ENCODE data around the gene CUL4A. TPM values are rescaled to one million over a fixed set of nuclear protein-coding genes. Genes with fewer than 3 reads are reported as not detected.

CUL4A gene
- polyA plus RNA-seq, 1 experiment = 75.4 TPM

DNA sequence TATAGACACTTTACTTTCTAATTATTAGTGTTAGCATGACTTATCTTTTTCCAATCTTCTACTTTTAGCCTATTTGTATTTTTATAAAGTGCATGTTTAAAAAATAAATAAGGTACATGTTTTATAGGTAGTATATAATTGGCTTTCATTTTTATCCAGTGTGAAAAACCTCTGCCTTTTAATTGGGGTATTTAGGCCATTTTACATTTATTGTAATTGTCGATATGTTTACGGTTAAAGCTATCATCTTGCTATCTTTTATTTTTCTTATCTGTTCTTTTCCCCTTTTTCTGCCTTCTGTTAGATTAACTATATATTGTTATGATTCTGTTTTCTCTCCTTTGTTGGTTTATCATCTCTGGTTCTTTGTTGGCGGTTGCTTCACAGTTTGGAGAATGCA is 41.8 kb upstream of the CUL4A start:
- ChIA-PET POLR2A (interaction anchor here (1.0 kb wide), 1 partner anchor 41 kb away, joined by 3 read pairs; the partner anchor contains the start of gene CUL4A), CTCF (no interaction called here)
- no peak for DNase-seq (ENCODE audit: low read depth, low spot score)
- no peak overlapping the region for H3K4me3 ChIP-seq (ENCODE audit: low read depth, low read length)
- H3K9me3 ChIP-seq (ENCODE audit: control insufficient read depth, insufficient read depth, low read length) = peaks cover 2% of the 10 kb centered on the region; the same call in 1 of the 2 replicates
- H3K27me3 ChIP-seq (ENCODE audit: control insufficient read depth, insufficient read depth, low read length) = peaks cover 4% of the 10 kb centered on the region
- no peak overlapping the region for H3K27ac ChIP-seq (ENCODE audit: low read depth, low read length)
- TF ChIP-seq, protein P1, sequence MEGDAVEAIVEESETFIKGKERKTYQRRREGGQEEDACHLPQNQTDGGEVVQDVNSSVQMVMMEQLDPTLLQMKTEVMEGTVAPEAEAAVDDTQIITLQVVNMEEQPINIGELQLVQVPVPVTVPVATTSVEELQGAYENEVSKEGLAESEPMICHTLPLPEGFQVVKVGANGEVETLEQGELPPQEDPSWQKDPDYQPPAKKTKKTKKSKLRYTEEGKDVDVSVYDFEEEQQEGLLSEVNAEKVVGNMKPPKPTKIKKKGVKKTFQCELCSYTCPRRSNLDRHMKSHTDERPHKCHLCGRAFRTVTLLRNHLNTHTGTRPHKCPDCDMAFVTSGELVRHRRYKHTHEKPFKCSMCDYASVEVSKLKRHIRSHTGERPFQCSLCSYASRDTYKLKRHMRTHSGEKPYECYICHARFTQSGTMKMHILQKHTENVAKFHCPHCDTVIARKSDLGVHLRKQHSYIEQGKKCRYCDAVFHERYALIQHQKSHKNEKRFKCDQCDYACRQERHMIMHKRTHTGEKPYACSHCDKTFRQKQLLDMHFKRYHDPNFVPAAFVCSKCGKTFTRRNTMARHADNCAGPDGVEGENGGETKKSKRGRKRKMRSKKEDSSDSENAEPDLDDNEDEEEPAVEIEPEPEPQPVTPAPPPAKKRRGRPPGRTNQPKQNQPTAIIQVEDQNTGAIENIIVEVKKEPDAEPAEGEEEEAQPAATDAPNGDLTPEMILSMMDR (IDR thresholded peaks at IDR 0.05; ENCODE audit: low read depth, low read length) = no peak

DNA sequence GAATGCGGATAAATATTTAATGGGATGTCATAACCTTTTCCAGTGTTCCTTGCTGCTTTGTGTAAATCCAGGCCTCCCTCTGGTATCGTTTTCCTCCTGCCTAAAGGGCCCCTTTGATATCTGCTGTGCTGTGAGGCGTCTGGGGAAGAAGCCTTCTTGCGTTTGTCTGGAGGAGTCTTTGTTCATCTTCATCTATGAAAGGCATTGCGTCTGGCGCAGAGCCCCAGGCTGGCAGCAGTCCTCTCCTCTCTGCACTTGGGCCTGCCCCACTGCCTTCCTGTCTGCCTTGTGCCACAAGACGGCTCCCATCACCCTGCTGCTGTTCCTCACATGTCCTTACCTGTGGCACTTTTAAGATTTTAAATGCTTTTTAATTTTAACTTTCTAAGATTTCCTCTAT is 41.2 kb upstream of the CUL4A start:
- no peak overlapping the region for H3K27ac ChIP-seq (ENCODE audit: low read depth, low read length)
- TF ChIP-seq, protein P1 (IDR thresholded peaks at IDR 0.05; ENCODE audit: low read depth, low read length) = no peak
- no peak overlapping the region for H3K4me3 ChIP-seq (ENCODE audit: low read depth, low read length)
- DNase-seq (ENCODE audit: low read depth, low spot score) = no peak
- ChIA-PET POLR2A (interaction anchor here (1.0 kb wide), 1 partner anchor 41 kb away, joined by 3 read pairs; the partner anchor contains the start of gene CUL4A), CTCF (no interaction called here)
- peaks cover 2% of the 10 kb centered on the region; the same call in 1 of the 2 replicates for H3K9me3 ChIP-seq (ENCODE audit: control insufficient read depth, insufficient read depth, low read length)
- peaks cover 2% of the 10 kb centered on the region for H3K27me3 ChIP-seq (ENCODE audit: control insufficient read depth, insufficient read depth, low read length)

DNA sequence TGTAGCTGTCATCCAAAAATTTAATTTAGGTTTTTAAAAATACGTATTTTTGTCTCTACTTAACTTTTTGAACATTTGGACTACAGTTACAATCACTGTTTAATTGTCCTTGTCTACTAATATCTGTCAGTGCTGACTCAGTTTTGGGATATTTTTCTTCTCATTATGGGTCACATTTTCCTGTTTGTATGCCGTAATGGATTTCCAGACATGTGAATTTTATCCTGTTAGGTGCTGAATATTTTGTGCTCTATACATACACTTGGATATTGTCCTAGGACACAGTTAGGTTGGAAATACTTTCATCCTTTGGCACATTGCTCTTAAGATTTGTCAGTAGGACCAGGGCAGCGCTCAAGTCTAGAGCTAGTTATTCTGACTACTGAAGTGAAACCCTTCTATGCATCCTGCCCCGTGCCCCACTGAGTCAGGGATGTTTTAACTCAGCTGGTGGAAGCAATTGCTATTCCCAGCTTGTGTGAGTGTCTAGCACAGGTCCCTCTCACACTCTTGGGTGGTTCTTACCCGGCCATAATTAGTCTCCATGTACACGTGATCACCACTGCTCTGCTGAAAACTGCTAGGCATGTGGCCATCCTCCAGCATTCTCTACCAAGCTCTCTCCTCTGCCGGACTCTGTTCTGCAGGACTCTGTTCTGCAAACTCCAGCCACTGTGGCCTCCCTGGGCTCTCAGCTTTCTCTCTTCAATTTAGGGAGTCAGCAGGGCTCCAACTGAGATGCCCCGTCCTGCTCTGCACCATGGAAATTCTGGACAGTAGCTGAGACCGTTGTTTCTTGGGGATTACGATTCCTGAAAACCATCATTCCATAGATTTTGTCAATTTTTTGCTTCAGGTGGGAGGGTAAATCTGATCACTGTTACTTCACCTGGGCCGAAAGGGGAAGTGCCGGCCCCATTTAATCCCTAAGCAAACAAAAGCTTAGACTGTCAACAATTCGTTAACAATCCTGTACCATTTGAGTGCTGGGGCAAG is 39.8 kb upstream of the CUL4A start:
- no peak overlapping the region for H3K4me3 ChIP-seq (ENCODE audit: low read depth, low read length)

DNA sequence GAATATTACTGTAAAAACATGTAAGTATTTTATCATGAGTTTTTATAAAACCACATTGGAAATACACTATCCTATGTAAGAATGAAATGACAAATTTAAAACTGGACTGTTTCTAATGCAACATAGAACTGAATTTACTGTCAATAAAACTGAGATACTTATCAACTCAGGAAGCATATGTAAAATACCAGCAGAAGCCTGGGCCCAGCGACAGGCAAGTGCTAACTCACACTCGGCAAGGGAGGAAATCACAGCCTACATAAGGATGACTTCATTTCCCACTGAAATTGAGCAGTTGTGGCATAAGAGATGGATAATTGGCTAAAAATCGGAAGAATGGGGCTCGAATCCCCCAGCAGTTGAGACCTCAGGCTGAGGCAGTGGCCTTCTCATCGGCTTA is 38.9 kb upstream of the CUL4A start:
- Histone ChIP-seq H3K27me3 (ENCODE audit: control insufficient read depth, insufficient read depth, low read length) (no peaks in the 10 kb centered on the region), H3K27ac (ENCODE audit: low read depth, low read length) (no peak overlapping the region), H3K9me3 (ENCODE audit: control insufficient read depth, insufficient read depth, low read length) (peaks cover 2% of the 10 kb centered on the region; the same call in 1 of the 2 replicates), H3K4me3 (ENCODE audit: low read depth, low read length) (no peak overlapping the region)
- ChIA-PET POLR2A (no interaction called here), CTCF (no interaction called here)
- TF ChIP-seq, protein P1 (IDR thresholded peaks at IDR 0.05; ENCODE audit: low read depth, low read length) = no peak
- no peak for DNase-seq (ENCODE audit: low read depth, low spot score)

More for the DNA sequence above, 39.8 kb upstream of the CUL4A start:
- ChIA-PET CTCF (no interaction called here), POLR2A (interaction anchor here (0.6 kb wide), 1 partner anchor 122 kb away, joined by 7 read pairs; no protein-coding TSS in a partner anchor)
- H3K9me3 ChIP-seq (ENCODE audit: control insufficient read depth, insufficient read depth, low read length) = peaks cover 2% of the 10 kb centered on the region; the same call in 1 of the 2 replicates
- TF ChIP-seq, protein P1 (IDR thresholded peaks at IDR 0.05; ENCODE audit: low read depth, low read length) = no peak
- no peak for DNase-seq (ENCODE audit: low read depth, low spot score)
- H3K27me3 ChIP-seq (ENCODE audit: control insufficient read depth, insufficient read depth, low read length) = no peaks in the 10 kb centered on the region
- H3K27ac ChIP-seq (ENCODE audit: low read depth, low read length) = no peak overlapping the region

All from AG04450 (cell line).